Tibial nerve (tissue), 4 donors: ENCODE measurements around the gene MXD1. TPM values are rescaled to one million over a fixed set of nuclear protein-coding genes. Genes with fewer than 3 reads are reported as not detected.

ENCODE experiments used
- DNase-seq, 2 donors: peaks; one replicate each; pipeline ENCODE4 v3.0.0-alpha.2; 2019; ENCODE audit warnings: low spot score in 2 of 2
- H3K27ac ChIP-seq, 4 donors: fragments of 200-600 bp; sonication (generic) in 3 of 4; one replicate each; pipeline ENCODE4 v1.5.1; 2017 to 2019; ENCODE audit warnings: mild to moderate bottlenecking in 1 of 4
- H3K27me3 ChIP-seq, 2 donors: fragments of 200-600 bp; sonication (generic) in 1 of 2; one replicate each; pipeline versions ENCODE4 v1.5.1 to v1.6.0; 2017 to 2019
- H3K36me3 ChIP-seq, 3 donors: fragments of 200-600 bp; sonication (generic); one replicate each; pipeline ENCODE4 v1.5.1; 2018 to 2019
- H3K4me1 ChIP-seq, 4 donors: fragments of 200-600 bp; sonication (generic) in 3 of 4; one replicate each; pipeline ENCODE4 v1.5.1; 2017 to 2019
- H3K4me3 ChIP-seq, 4 donors: fragments of 200-600 bp; sonication (generic) in 3 of 4; one replicate each; pipeline ENCODE4 v1.5.1; 2017 to 2019; ENCODE audit warnings: mild to moderate bottlenecking in 1 of 4, moderate library complexity in 1 of 4
- H3K9me3 ChIP-seq, 4 donors: fragments of 200-600 bp; sonication (generic) in 3 of 4; one replicate each; pipeline ENCODE4 v1.5.1; 2017 to 2019
- CTCF ChIP-seq, 5 experiments: fragments of 200-600 bp in 3 of 5; fragments of 450-650 bp in 2 of 5; sonication (generic) in 3 of 5; IDR thresholded peaks; one replicate each; pipeline ENCODE4 v1.5.1; 2016 to 2019; ENCODE audit warnings: antibody characterized with exemption in 5 of 5, mild to moderate bottlenecking in 3 of 5, moderate library complexity in 2 of 5
- EP300 ChIP-seq, 2 donors: sonication (generic); formaldehyde crosslinking; IDR thresholded peaks; one replicate each; pipeline ENCODE4 v1.6.1; 2017; ENCODE audit warnings: antibody characterized with exemption in 2 of 2, mild to moderate bottlenecking in 1 of 2
- POLR2A ChIP-seq, 2 donors: fragments of 450-650 bp; IDR thresholded peaks; one replicate each; pipeline ENCODE4 v1.6.1; 2017; ENCODE audit warnings: antibody characterized with exemption in 2 of 2, mild to moderate bottlenecking in 2 of 2, moderate library complexity in 2 of 2
- WGBS, 2 donors: methylation state at CpG; one replicate each; pipeline ENCODE4 v1.1.5; 2018; 5-methylcytosine and 5-hydroxymethylcytosine counted together
- total RNA-seq, 4 donors: library from RNA; depleted of rRNA; stranded (reverse); fragments of >200 nt; gene quantifications; one replicate each; pipeline ENCODE4 v1.1.0, GENCODE V29; 2016

Gene MXD1
- total RNA-seq, 4 donors from 2014 or later: 5.7 to 10.4 (median 7.6) TPM

- Histone ChIP-seq H3K9me3 (no peaks in the 10 kb centered on the region), H3K4me3 (no peak overlapping the region), H3K27me3 (no peaks in the 10 kb centered on the region), H3K27ac (no peak overlapping the region), H3K4me1 (peaks cover 0 to 22% (median 0%) of the 10 kb centered on the region in 4 donors), H3K36me3 (peaks cover 0 to 17% (median 5%) of the 10 kb centered on the region in 3 donors)
- TF ChIP-seq EP300 (IDR thresholded peaks at IDR 0.05) (peak in 1 of 2 donors; percentile 48), POLR2A (IDR thresholded peaks at IDR 0.05) (no peak)
- DNase-seq: no peak
- WGBS, 2 donors: 75 to 87% methylated on average over 3 of the region's 3 CpGs
Measured at GRCh38 chr2:69926849-69927515, 12.1 kb downstream of the MXD1 start.

GRCh38 chr2:69931832-69932595, 17.1 kb downstream of the MXD1 start:
- TF ChIP-seq EP300 (IDR thresholded peaks at IDR 0.05): no peak
- no peak for TF ChIP-seq POLR2A (IDR thresholded peaks at IDR 0.05)
- TF ChIP-seq CTCF (IDR thresholded peaks at IDR 0.05): no peak
- H3K27ac ChIP-seq: no peak overlapping the region
- 85 to 88% methylated on average over 7 of the region's 7 CpGs for WGBS, 2 donors

GRCh38 chr2:69932596-69932922, 17.6 kb downstream of the MXD1 start:
- no peak overlapping the region for H3K27ac ChIP-seq
- DNase-seq: no peak
- H3K4me3 ChIP-seq: no peak overlapping the region
- H3K36me3 ChIP-seq: peaks cover 3 to 26% (median 9%) of the 10 kb centered on the region in 3 donors
- H3K27me3 ChIP-seq: no peaks in the 10 kb centered on the region
- H3K4me1 ChIP-seq: peaks cover 0 to 32% (median 6%) of the 10 kb centered on the region in 4 donors
- no peak for TF ChIP-seq POLR2A (IDR thresholded peaks at IDR 0.05)
- TF ChIP-seq EP300 (IDR thresholded peaks at IDR 0.05): no peak
- no peak for TF ChIP-seq CTCF (IDR thresholded peaks at IDR 0.05)
- WGBS, 2 donors: 75 to 85% methylated on average over 1 of the region's 1 CpG
- no peaks in the 10 kb centered on the region for H3K9me3 ChIP-seq

More at GRCh38 chr2:69931832-69932595, 17.1 kb downstream of the MXD1 start:
- Histone ChIP-seq H3K4me3 (no peak overlapping the region), H3K27me3 (no peaks in the 10 kb centered on the region), H3K4me1 (peaks cover 0 to 32% (median 6%) of the 10 kb centered on the region in 4 donors), H3K36me3 (peaks cover 3 to 20% (median 9%) of the 10 kb centered on the region in 3 donors), H3K9me3 (no peaks in the 10 kb centered on the region)
- DNase-seq: no peak

- H3K4me1 ChIP-seq: peaks cover 0 to 32% (median 6%) of the 10 kb centered on the region in 4 donors
- no peaks in the 10 kb centered on the region for H3K27me3 ChIP-seq
- H3K36me3 ChIP-seq: peaks cover 3 to 34% (median 9%) of the 10 kb centered on the region in 3 donors
- TF ChIP-seq EP300 (IDR thresholded peaks at IDR 0.05) (no peak), CTCF (IDR thresholded peaks at IDR 0.05) (no peak), POLR2A (IDR thresholded peaks at IDR 0.05) (no peak)
- H3K4me3 ChIP-seq: no peak overlapping the region
- DNase-seq: no peak
- no peaks in the 10 kb centered on the region for H3K9me3 ChIP-seq
- peak overlapping the region in 2 of 4 donors; percentile 4 to 48 for H3K27ac ChIP-seq
Measured at GRCh38 chr2:69933254-69933828, 18.4 kb downstream of the MXD1 start.

- H3K9me3 ChIP-seq: no peaks in the 10 kb centered on the region
- H3K27ac ChIP-seq: peak overlapping the region in 3 of 4 donors; percentile 4 to 48 (median 10)
- 47 to 52% methylated on average over 4 of the region's 4 CpGs for WGBS, 2 donors
- H3K36me3 ChIP-seq: peaks cover 3 to 37% (median 15%) of the 10 kb centered on the region in 3 donors
- no peak for DNase-seq
- TF ChIP-seq POLR2A (IDR thresholded peaks at IDR 0.05) (no peak), CTCF (IDR thresholded peaks at IDR 0.05) (no peak), EP300 (IDR thresholded peaks at IDR 0.05) (no peak)
- no peak overlapping the region for H3K4me3 ChIP-seq
- no peaks in the 10 kb centered on the region for H3K27me3 ChIP-seq
- H3K4me1 ChIP-seq: peaks cover 0 to 32% (median 6%) of the 10 kb centered on the region in 4 donors
Measured at GRCh38 chr2:69933839-69934613, 19.1 kb downstream of the MXD1 start.
